Coronary artery (tissue), 2 donors: ENCODE results near the gene RALGDS.

ENCODE experiments used
- DNase-seq: peaks from one replicate; pipeline ENCODE4 v3.0.0-alpha.2; 2017; ENCODE audit warnings: low spot score
- H3K27ac ChIP-seq, 2 donors: fragments of 200-600 bp; sonication (generic); one replicate each; pipeline ENCODE4 v1.5.1; 2016 to 2019
- H3K4me3 ChIP-seq: fragments of 200-600 bp; sonication (generic); 2 replicates; pipeline ENCODE4 v1.5.1; 2016; ENCODE audit warnings: mild to moderate bottlenecking, moderate library complexity
- TF ChIP-seq, protein P1 (sequence below): fragments of 200-600 bp; sonication (generic); IDR thresholded peaks from one replicate; pipeline ENCODE4 v1.5.1; 2019; ENCODE audit warnings: antibody characterized with exemption

RALGDS gene

DNA sequence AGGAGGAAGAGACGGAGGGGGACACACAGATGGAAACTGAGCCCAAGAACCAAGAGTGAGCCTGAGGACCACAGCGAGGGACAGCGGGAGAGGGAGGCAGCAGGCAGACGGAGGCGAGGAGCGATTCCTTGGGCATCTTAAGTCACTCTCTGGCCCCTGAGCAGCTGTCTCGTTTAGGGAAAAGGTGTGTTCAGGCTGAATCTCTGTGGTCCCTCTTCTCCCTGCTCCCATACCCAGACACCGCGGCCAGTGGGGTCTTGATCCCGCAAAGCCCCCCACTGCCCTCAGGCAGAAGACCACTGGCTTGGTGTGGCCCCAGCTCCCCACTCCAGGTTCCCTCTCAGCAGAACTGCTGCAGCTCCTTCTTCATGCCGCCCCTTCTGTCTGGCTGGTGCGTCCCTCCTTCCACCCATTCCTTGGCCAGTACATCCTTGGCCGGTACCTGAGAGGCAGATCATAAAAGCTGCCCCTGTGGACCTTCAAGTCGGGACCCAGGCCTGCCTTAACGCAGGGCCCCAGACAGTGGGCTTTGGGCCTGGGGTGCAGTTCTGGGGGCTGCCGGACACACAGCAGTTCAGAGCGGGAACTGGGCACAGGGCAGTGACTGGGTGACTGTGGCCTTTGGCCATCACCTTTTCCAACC is 5.8 kb upstream of the RALGDS start:
- peak overlapping the region; percentile 64 for H3K4me3 ChIP-seq
- H3K27ac ChIP-seq, result peak overlapping the region in 1 of 2 donors; percentile 73
- no peak for DNase-seq
- TF ChIP-seq, protein P1, sequence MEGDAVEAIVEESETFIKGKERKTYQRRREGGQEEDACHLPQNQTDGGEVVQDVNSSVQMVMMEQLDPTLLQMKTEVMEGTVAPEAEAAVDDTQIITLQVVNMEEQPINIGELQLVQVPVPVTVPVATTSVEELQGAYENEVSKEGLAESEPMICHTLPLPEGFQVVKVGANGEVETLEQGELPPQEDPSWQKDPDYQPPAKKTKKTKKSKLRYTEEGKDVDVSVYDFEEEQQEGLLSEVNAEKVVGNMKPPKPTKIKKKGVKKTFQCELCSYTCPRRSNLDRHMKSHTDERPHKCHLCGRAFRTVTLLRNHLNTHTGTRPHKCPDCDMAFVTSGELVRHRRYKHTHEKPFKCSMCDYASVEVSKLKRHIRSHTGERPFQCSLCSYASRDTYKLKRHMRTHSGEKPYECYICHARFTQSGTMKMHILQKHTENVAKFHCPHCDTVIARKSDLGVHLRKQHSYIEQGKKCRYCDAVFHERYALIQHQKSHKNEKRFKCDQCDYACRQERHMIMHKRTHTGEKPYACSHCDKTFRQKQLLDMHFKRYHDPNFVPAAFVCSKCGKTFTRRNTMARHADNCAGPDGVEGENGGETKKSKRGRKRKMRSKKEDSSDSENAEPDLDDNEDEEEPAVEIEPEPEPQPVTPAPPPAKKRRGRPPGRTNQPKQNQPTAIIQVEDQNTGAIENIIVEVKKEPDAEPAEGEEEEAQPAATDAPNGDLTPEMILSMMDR, result no peak

DNA sequence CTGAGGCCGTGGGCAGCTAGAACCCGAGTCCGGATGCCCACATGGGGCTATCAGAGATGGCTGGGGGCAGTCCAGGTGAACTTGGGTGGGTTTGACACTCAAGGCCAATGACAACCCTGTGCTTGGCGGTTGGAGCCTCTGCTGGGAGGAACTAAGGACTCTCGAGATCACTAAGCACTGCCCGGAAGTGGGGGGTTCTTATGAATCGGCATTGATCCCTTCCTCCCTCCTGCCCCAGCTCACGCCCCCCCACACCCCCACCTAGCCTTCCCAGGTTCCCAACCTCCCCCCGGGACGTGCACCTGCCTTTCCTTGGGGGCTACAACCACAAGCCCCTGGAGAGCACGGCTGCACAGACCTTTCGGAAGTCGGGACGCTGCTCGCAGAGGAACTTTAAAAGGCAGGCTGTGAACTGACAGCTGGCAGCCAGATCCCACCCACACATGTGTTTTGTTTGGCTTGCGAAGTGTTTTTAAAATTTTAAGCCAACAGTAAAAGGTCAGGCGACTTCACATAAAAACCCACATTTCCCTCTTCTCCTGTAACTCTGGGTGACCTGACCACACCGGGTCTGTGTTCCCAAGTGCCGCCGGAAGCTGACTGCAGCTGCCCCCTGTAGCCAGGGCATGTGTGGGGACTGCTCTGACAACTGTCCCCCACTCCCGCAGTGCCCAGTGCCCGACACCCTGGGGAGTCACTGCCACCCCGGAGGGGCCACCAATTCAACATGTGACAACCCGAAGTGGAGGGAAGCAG is 5.1 kb upstream of the RALGDS start:
- DNase-seq, result no peak
- peak overlapping the region in 1 of 2 donors; percentile 73 for H3K27ac ChIP-seq
- peak overlapping the region; percentile 64 for H3K4me3 ChIP-seq
- TF ChIP-seq, protein P1, result no peak

DNA sequence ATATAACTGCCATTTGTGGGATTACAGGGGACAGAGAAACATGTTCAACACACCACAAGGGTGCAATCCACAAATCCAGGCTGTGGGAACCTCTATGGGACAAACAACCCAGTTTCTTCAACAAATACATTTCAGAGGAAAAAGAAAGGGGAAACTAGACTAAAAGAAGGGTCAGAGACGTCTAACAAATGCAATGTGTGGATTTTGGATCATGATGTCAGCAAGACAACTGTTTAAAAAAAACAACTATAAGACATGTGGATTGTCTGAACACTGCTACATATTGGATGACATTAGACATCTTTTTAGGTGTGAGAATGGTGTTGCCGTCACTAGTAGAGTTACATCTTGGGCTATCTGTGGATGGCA is 3.9 kb upstream of the RALGDS start:
- TF ChIP-seq, protein P1, result no peak
- no peak overlapping the region for H3K4me3 ChIP-seq
- DNase-seq, result no peak
- H3K27ac ChIP-seq, result no peak overlapping the region

DNA sequence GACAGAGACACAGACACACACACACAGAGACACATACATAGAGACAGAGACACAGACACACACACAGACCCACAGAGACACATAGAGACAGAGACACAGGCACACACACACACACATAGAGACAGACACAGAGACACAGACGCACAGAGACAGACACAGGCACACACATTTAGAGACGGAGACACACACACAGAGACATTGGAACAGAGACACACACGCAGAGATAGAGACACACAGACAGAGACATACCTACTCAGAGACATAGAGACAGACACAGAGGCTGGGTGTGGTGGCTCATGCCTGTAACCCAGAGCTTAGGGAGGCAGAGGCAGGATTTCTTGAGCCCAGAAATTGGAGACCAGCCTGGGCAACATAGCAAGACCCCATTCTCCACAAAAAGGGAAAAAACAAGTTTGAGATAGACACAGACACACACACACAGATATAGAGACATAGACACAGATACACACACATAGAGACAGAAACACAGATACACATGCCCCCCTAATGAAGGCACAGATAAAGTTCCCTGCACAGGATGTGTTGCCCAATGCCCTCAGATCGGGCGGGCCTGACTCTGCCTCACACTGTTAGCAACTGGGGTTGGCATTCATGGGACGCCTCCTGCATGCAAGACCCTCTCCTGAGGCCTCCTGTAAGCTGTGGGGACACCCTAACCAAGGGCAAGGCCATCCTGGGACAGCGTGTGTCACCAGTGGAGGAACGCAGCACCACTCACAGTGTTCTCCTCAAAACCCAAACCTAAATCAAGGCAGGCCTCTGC is 3.3 kb upstream of the RALGDS start:
- TF ChIP-seq, protein P1, result no peak
- no peak for DNase-seq
- H3K27ac ChIP-seq, result no peak overlapping the region
- no peak overlapping the region for H3K4me3 ChIP-seq

DNA sequence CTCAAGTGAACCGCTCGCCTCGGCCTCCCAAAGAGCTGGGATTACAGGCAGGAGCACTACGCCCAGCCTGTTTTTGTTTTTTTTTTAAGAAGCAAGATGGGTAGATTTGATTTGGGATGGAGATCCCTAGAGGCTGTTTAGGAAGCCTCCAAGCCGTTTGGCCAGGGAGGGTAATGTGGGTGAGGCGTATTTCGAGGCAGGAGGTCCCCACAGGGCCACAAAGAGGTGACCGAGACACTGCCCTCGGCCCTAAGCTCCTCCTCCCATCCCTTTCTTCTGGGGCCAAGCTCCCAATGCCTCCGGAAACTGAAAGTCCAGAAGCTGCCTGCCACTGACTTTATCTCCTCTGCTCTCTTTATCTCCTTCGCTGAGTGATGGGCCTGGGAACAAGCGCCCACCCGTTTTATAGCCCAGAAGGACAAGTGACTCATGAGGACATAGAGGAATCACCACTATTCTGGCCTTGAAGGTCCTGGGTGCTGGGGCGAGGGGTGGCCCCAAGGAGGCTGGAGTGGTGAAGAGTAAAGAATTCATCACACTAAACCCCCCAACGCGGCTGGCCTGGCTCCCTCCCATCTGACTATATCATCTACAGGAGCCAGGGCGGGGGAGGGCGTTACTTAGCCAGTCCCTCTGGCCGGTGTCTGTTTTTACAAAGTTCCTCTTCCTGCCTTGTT is 2.0 kb upstream of the RALGDS start:
- H3K4me3 ChIP-seq, result no peak overlapping the region
- peak overlapping the region; percentile 63 to 96 for H3K27ac ChIP-seq
- TF ChIP-seq, protein P1, result no peak
- DNase-seq, result no peak

DNA sequence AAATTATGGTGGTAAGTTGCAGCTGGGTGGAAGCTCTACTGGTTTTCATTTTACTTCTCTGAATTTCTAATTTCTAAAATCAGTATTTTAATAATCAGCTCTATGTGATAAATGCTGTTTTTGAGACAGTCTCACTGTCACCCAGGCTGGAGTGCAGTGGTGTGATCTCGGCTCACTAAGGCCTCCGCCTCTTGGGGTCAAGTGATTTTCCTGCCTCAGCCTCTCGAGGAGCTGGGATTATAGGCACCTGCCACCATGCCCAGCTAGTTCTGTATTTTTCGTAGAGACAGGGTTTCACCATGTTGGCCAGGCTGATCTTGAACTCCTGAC is 1.5 kb upstream of the RALGDS start:
- Histone ChIP-seq H3K27ac (peak overlapping the region; percentile 63 to 96), H3K4me3 (no peak overlapping the region)
- TF ChIP-seq, protein P1, result no peak
- DNase-seq, result no peak
